ENCODE data around the gene LAMP1.

- no peak for TF ChIP-seq CTCF (IDR thresholded peaks at IDR 0.05; ENCODE audit: low read depth, low read length, poor library complexity, severe bottlenecking)
- TF ChIP-seq EZH2phosphoT487 (IDR thresholded peaks at IDR 0.05; ENCODE audit: borderline replicate concordance, low read length): no peak
Measured at GRCh38 chr13:113325779-113326178, 28.7 kb downstream of the LAMP1 start.

Measured in DOHH2 (cell line).